ENCODE results near the gene TAS2R42.

The TAS2R42 gene

DNA sequence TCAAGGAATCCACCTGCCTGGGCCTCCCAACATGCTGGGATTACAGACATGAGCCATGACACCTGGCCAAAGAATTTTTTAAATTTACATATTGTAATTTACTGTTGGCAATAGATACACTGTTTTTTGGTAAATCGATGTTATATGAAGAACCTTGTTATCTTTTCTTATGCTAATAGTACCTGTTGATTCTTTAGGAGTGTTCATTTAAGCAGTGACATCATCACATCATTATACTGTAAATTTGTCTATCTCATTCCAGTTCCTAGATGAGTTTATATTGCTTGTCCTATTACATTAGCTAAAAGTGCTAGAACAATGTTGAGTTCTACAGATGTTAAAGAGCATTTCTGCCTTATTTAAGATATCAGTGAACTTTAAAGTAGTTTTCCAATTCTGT, 39.3 kb downstream of the TAS2R42 start:
- DNase-seq (ENCODE audit: low spot score): no peak
- TF ChIP-seq, protein P1, sequence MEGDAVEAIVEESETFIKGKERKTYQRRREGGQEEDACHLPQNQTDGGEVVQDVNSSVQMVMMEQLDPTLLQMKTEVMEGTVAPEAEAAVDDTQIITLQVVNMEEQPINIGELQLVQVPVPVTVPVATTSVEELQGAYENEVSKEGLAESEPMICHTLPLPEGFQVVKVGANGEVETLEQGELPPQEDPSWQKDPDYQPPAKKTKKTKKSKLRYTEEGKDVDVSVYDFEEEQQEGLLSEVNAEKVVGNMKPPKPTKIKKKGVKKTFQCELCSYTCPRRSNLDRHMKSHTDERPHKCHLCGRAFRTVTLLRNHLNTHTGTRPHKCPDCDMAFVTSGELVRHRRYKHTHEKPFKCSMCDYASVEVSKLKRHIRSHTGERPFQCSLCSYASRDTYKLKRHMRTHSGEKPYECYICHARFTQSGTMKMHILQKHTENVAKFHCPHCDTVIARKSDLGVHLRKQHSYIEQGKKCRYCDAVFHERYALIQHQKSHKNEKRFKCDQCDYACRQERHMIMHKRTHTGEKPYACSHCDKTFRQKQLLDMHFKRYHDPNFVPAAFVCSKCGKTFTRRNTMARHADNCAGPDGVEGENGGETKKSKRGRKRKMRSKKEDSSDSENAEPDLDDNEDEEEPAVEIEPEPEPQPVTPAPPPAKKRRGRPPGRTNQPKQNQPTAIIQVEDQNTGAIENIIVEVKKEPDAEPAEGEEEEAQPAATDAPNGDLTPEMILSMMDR (IDR thresholded peaks at IDR 0.05; ENCODE audit: extremely low read depth, missing control alignments): no peak

DNA sequence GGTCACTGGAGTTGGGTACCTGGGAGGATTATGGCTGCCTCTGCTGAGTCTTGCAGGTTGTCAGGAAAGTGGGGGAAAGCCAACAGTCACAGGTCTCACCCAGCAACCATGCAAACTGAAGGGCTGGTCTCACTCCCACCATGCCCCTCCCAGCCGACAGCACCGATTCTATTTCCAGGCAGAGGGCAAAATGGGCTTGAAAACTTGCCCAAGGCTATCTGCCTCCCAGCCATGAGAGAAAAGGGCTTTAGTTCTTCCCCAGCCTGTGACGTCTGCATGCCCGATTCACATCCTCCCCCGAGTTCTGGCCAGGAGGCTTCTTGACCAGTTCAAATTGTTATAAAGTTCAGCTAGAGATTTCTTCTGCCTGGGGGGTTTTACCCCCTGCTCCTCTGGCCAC, 42.4 kb downstream of the TAS2R42 start:
- no peak for DNase-seq (ENCODE audit: low spot score)
- TF ChIP-seq, protein P1 (IDR thresholded peaks at IDR 0.05; ENCODE audit: extremely low read depth, missing control alignments): no peak

DNA sequence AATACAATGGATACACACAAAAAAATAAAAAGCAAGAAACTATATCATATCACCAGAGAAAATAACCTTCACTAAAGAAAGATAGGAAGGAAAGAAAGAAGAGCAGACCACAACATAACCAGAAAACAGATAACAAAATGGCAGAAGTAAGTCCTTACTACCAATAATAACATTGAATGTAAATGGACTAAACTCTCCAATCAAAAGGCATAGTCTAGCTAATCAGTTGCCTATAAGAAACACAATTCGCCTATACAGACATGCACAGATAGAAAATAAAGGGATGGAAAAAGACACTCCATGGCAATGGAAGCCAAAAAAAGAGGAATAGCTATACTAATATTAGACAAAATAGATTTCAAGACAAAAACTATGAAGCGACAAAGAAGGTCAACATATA, 43.4 kb downstream of the TAS2R42 start:
- DNase-seq (ENCODE audit: low spot score): no peak
- TF ChIP-seq, protein P1 (IDR thresholded peaks at IDR 0.05; ENCODE audit: extremely low read depth, missing control alignments): no peak

DNA sequence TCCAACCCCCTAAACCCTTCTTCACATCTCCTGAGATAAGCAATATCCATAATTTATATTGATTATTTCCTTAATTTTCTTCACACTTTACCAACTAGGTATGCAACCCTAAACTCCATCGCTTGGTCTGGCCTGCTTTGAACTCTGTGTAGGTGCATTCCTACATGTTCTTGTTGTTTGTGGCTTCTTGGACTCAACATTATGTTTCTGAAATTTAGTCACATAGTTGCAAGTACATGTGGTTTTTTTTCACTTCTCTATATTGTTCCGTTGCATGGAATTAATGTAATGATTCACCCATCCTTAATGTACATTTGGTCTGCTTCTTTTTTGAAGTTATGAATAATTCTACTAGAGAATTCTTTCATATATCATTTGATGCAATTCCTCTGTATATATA, 50.7 kb downstream of the TAS2R42 start:
- TF ChIP-seq, protein P1 (IDR thresholded peaks at IDR 0.05; ENCODE audit: extremely low read depth, missing control alignments): no peak
- DNase-seq (ENCODE audit: low spot score): no peak

Data from GM20000 (cell line).